ENCODE measurements around the gene DOCK9.

Gene DOCK9

GRCh38 chr13:98972059-98972458 lies 5.8 kb downstream of the DOCK9 start:
- DNase-seq = no peak

- no peak for DNase-seq
These were observed 7.5 kb downstream of the DOCK9 start for GRCh38 chr13:98970330-98970729.

- no peak for DNase-seq
These were observed 10.4 kb downstream of the DOCK9 start for GRCh38 chr13:98967491-98967890.

GRCh38 chr13:98966019-98966418 lies 11.8 kb downstream of the DOCK9 start:
- DNase-seq = no peak

- DNase-seq = no peak
These were observed 12.5 kb downstream of the DOCK9 start for GRCh38 chr13:98965325-98965724.

GRCh38 chr13:98963917-98964316 lies 13.9 kb downstream of the DOCK9 start:
- DNase-seq = no peak

GRCh38 chr13:98962901-98963590 lies 14.8 kb downstream of the DOCK9 start:
- DNase-seq = no peak

GRCh38 chr13:98961503-98962105 lies 16.3 kb downstream of the DOCK9 start:
- DNase-seq = no peak

GRCh38 chr13:98960606-98961502 lies 17.0 kb downstream of the DOCK9 start:
- DNase-seq = no peak

GRCh38 chr13:98959786-98960605 lies 17.9 kb downstream of the DOCK9 start:
- DNase-seq = no peak

GRCh38 chr13:98959291-98959690 lies 18.6 kb downstream of the DOCK9 start:
- DNase-seq = no peak

- DNase-seq = no peak
These were observed 19.4 kb downstream of the DOCK9 start for GRCh38 chr13:98958443-98958794.

GRCh38 chr13:98957731-98958442 lies 20.0 kb downstream of the DOCK9 start:
- no peak for DNase-seq

- no peak for DNase-seq
These were observed 22.5 kb downstream of the DOCK9 start for GRCh38 chr13:98955336-98955735.

- DNase-seq = no peak
These were observed 23.6 kb downstream of the DOCK9 start for GRCh38 chr13:98954313-98954712.

GRCh38 chr13:98951266-98951665 lies 26.6 kb downstream of the DOCK9 start:
- DNase-seq = no peak

- DNase-seq = no peak
These were observed 27.2 kb downstream of the DOCK9 start for GRCh38 chr13:98950705-98951104.

GRCh38 chr13:98947925-98948324 lies 29.9 kb downstream of the DOCK9 start:
- no peak for DNase-seq

- no peak for DNase-seq
These were observed 31.8 kb downstream of the DOCK9 start for GRCh38 chr13:98945863-98946605.

GRCh38 chr13:98944336-98944735 lies 33.5 kb downstream of the DOCK9 start:
- DNase-seq = no peak

- DNase-seq = no peak
These were observed 34.9 kb downstream of the DOCK9 start for GRCh38 chr13:98942997-98943396.

- DNase-seq = no peak
These were observed 35.4 kb downstream of the DOCK9 start for GRCh38 chr13:98942485-98942884.

Measured in RPMI8226 (cell line).